C1 segment of cervical spinal cord (tissue), 14 donors: ENCODE measurements around the gene IL1RAP.
A peak's percentile ranks its signal among the peaks of the same experiment; 100 is the strongest.
"Not testable (repeated sequence)": the region's sequence is repeated elsewhere in the genome, so short reads cannot be mapped to it uniquely, and the experiment has no call there.

Experiments used
- DNase-seq, 14 donors: peaks; one replicate each; lab custom pipeline; 2025; lab: John Stamatoyannopoulos, UW

Gene IL1RAP

DNA sequence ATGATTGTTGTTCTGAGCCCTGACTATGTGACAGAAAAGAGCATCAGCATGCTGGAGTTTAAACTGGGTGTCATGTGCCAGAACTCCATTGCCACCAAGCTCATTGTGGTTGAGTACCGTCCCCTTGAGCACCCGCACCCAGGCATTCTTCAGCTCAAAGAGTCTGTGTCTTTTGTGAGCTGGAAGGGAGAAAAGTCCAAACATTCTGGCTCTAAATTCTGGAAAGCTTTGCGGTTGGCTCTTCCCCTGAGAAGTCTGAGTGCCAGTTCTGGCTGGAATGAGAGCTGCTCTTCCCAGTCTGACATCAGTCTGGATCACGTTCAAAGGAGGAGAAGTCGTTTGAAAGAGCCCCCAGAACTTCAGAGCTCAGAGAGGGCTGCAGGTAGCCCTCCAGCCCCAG lies 142.0 kb downstream of the IL1RAP start:
- no peak for DNase-seq

DNA sequence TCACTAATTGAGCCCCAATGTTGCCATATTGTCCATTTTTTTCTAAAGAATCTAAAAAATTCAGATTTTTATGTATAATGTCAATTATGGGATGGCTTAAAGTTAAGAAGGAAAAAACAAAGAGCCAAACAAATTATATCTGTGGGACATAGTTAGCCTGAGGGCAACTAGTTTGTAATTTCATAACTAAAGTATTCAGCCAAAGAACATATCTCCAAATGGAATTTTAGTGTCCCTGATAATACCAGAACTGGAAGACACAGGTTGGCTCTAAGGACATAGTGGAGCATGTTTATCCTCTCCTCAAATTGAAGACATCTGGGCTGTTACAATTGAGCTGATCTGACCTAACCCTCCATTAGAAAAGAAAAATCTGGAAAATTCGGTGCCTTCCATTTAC lies 144.2 kb downstream of the IL1RAP start:
- no peak for DNase-seq

DNA sequence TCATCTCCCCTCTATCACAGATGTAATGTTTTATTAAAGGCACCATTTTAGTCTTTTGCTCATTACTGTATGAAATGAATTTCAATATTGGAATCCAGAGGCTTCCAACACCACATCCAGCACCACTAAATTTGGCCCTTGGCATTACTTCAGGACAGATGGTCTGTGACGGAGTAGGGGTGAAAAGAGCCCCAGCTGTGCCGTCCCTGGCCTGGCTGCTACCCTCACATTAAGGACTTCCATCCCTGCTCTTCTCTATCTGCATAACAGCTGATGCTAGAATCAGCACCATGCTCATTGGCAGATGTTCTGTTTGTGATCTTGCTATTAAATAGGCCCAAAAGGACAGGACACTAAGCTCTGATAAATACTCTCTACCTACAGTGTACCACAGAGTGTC lies 152.9 kb downstream of the IL1RAP start:
- DNase-seq = no peak

DNA sequence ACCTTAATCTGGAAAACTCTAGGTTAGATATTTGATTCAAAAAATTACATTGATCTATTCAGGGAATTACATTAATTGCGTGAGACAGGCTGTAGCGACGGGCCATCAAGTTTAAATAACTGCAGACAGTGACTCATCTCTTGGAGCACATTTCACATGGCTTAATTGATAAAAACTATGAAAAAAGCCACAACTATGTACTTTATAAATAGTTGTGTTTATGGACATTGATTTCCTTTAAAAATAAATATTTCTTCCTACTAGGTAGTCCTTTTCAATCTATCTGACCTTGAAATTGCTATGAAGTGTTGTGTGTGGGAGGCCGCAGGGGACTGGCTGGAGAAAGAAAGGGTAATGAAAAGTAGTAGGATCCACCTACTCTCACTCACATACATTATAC lies 157.8 kb downstream of the IL1RAP start:
- no peak for DNase-seq

DNA sequence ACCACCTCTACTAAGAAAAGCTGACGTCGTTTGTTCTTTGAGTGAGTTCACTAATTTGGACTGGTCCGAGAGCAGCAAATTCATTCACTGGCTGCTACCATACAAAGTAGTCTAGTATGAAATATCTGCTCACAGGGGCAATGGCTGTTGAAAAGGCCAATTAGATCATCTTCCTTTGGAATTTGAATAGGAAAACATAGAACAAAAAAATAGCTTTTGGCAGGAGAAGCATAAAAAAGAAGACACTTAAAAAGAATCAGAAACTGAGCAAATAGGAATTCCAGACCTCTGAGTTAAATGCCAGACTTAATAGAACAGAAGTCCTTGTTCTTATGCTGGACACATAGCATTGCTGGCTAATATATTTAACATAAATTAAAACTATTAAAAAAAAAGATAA lies 159.3 kb downstream of the IL1RAP start:
- no peak for DNase-seq

DNA sequence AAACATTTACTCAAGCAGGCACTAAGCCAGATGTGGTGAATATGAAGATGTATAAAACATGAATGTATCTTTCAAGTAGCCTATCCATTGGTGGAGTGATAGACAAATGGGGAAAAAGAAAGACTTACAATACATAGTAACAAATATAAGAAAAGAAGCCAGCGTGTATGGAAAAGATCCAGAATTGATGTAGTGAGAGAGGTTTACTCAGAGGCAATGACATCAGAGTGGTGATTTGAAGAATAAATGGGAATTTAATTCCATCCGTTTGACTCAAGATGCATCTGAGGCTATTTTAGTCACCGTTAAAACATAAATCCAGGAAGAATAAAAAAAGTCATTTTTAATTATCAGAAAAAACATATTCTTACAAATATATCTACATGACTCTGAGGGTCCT lies 162.6 kb downstream of the IL1RAP start:
- no peak for DNase-seq

DNA sequence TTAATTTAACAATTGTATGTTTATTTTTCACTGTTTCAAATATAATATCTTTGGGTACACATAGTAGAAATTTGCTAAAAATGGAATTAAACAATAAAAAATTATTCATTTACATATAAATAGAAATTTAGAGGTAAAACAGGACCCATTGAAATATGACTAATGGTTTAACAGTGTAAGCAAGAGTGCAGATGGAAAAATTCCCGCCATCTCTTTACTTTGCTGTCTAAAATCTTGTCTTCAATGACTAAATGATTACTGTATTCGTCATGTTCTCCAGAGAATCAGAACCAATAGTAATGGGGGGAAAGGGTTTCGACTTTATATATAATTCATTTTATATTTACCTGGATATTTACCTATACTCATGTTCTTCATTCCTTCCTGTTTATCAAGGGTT lies 163.1 kb downstream of the IL1RAP start:
- no peak for DNase-seq

DNA sequence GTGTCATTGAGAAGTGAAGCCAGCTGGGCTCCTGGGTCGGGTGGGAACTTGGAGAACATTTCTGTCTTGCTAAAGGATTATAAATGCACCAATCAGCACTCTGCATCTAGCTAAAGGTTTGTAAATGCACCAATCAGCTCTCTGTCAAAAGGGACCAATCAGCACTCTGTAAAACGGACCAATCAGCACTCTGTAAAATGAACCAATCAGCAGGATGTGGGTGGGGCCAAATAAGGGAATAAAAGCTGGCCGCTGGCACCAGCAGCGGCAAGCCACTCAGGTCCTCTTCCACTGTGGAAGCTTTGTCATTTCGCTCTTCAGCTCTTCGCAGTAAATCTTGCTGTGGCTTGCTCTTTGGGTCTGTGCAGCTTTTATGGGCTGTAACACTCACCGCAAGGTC lies 164.0 kb downstream of the IL1RAP start:
- DNase-seq = not testable (repeated sequence)

DNA sequence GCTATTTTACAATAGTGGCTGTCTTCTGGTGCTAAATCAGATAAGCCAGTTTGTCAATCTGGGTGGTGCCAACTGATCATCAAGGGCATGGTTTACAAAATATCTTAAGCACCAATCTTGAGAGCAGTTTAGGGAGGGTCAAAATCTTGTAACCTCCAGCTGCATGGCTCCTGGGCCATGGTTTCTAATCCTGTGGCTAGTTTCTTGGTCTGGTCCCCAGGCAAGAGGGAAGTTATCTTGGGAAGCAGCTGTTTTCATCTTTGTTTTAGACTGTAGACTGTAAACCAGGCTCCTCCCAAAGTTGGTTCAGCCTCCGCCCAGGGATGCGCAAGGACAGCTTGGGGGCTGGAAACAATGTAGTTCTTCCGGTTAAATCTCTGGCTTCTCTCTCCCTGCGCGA lies 166.8 kb downstream of the IL1RAP start:
- DNase-seq = no peak

DNA sequence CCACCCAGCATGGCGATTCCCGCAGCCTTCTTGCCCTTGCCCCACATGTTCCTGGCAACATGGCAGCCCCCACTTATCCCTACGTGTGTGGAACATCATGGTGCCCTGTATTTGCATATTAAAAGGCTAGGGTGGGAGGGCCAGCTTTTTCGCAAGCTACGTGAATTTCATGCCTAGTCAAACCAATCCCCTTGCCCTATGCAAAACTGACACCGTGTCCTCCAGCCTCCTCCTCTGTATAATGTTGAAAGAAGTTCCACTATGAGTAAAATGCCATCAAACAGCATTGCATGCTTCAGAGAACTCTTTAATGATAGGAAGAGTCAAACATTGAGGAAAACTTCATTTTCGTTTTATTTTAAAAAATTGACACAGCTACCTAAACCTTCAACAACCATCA lies 170.9 kb downstream of the IL1RAP start:
- no peak for DNase-seq

DNA sequence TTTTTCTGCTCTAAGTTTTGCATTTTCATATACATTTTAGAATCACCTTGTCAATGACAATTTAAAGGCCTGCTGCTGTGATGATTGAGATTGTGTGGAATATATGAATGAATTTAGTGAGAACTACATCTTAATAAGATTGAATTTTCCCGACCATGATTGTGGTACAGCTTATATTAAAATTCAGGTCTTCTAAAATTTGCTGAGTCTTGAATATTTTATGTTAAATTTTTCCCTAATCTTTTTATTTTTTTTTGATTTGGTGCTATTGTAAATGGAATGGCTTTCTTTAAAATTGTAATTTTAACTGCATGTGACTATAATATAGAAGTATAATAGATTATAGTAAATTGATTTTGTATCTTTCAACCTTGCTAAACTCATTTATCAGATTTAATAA lies 172.1 kb downstream of the IL1RAP start:
- DNase-seq = no peak

DNA sequence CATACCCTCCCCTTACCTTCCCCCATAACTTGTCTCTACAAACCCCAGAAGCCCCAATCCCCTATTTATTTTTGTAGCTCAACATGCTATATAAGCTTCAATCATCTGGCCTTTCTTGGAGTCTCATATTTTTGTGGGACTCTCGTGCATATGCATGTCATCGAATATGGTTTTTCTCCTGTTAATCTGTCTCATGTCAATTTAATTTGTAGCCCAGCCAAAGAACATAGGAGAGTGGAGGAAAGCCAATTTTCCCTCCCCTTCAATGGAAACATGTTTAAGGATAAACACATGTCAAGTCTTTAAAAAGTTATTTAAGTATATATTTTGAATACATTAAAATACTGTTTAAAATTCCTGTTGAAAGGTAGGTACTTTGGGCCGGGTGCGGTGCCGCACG lies 176.4 kb downstream of the IL1RAP start:
- DNase-seq = no peak

DNA sequence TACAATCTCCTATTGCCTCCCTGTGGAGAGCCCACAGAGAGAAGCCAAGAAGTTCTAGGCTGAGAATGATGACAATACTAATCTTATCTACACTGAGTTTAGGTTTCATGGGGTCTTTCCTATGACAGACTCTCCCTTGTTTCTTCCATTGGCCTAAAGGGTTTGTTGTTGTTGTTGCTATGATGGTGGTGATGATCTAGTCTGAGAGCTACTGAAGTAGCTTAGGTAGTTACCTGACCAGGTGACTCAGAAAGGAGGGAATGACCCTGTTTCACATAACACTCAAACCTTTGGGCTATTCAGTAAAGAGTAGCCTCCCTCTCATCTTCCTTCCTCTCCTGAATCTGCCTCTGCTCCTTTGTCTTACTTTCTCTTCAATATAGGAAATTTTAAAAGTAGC lies 178.4 kb downstream of the IL1RAP start:
- no peak for DNase-seq

DNA sequence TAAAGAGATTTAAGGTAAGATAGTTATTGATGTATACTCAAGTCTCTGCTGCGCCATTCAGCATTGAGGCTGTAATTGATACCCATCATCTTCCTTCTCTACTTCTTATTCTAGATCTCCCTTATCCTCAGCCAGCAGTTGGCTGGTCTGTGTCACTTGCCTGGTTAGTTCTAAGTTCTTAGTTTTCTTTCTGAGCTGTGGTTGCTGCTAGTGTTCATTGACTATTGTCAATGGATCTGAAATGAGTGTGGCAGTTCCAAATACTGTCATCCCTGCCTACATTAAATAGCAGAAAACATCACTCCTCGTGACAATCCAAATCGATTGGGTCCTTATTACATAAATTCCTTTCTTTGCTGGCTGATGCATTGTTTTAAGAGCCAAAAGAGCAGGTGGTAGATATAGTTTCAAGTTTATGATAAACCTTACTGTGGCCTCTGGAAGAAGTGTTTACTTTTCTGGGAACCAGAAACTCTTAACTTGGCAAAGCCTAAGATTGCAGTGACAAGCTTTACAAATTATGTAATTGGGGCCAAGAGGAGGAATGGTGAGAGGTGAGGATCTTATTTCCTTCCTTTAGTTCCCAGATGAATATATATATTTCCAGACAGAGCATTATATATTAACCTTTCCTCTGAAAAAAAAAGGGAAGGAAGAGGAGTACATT lies 180.6 kb downstream of the IL1RAP start:
- no peak for DNase-seq

DNA sequence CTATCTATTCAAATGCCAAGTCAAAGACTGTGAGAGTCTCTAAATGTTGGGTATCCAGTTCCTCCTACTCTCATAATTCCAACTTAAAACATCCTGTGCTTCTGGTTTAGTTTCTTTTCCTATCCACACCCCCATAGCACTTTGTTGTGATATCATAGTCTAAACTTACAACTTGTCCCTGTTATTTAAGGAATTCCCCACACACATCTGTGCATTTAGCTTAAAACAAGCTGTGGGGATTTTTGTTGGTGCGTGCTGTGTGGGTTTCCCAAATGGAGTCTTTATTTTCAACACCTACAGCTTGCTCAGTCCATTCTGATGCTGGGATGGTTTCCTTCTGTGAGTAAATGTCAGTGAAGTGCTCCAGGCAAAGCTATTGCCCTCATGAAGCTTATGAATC lies 181.3 kb downstream of the IL1RAP start:
- no peak for DNase-seq

DNA sequence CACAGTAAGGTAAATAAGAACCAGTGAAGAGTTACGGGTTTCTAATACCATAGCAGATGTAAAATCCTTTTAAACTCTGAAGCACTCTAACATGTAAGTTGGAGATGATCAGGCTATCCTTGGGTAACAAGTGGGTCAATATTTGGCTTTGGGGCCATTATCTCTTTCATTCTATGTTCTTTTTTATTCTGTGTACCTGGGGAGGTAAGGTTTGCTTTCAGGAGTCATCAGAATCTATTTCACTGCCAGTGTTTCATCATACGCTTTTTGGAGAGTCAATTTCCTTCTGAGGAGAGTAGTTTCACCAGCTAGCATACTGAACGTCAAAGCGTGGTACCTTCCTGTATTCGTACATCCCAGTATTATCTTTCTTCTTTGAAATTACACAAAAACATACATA lies 182.1 kb downstream of the IL1RAP start:
- DNase-seq = no peak

DNA sequence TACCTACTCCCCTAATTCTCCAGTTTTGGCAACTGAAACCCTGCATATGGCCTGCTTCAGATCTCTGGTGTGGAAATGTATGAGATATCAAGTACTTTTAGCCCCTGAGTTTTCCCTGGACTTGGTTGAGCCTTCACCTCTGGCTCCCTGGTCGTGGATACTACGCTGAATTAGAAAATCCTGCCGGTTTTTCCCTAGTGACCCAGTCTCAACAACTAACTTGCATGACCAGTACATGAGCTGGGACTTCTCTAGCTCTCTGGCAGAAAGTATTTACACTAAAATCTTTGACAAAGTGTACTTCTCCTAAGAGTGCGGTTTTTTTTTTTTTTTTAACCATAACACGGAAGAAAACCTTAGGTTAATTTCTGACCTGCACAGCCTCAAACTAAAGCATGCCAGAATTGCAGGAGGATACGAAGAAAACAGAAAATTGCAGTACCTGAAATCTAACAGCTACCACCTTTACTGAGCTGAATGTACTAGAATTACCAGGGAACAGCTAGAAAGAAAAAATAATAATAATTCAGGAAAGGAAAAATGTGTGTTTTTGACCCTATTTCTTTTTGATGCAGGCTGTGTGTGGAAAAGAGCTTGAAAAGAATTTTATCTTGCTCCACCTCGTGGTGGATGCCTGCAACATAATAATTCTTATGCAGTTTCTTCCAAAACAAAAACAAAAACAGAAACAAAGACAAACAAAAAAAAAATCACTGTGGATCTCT lies 183.1 kb downstream of the IL1RAP start:
- DNase-seq = no peak

DNA sequence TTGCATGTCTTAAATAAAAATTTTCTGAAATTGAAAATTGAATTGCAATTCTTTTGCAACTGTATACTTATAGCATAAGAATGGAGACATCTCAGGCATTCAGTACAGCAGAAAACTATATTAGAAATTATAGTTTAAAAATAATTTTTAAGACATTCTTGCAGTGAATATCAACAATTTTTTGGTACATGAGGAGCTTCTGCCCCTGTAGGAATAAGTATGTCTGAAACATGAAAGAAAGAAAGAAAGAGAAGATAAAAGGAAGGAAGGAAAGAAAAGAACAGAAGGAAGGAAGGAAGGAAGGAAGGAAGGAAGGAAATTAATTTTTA lies 183.6 kb downstream of the IL1RAP start:
- DNase-seq = no peak

DNA sequence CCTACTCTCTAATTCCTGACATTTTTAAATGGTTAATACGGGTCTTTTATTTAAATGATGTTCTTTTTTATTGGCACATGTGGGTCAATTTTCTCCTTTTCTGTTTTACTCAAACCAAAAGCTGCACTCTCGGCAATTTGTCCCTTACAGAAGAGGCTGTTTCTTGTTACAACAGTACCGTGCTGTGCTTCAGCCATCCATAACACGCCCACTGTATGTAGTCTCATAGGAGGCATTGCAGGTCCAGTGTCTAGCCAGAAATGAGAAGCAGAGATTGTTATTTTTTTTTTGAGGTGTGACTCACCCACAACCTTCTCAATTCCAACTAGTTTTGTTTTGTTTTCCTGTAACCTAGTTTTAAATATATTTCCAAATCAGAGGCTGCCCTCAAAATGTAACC lies 184.0 kb downstream of the IL1RAP start:
- DNase-seq = no peak

DNA sequence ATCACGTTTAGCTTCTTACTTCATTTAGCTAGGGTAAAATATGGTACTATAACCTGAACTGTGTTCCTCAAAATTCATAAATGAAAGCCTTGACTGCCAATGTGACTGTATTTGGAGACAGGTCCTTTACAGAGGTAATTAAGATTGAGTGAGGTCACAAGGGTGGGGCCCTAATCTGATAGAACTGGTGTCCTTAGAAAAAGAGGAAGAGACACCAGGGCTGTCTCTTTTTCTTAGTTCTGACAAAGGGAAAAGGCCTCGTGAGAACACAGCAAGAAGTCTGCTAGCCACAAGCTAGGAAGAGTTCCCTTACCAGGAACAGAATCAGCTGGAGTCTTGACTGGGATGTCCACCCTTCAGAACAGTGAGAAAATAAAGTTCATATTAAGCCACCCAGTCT lies 185.9 kb downstream of the IL1RAP start:
- no peak for DNase-seq

DNA sequence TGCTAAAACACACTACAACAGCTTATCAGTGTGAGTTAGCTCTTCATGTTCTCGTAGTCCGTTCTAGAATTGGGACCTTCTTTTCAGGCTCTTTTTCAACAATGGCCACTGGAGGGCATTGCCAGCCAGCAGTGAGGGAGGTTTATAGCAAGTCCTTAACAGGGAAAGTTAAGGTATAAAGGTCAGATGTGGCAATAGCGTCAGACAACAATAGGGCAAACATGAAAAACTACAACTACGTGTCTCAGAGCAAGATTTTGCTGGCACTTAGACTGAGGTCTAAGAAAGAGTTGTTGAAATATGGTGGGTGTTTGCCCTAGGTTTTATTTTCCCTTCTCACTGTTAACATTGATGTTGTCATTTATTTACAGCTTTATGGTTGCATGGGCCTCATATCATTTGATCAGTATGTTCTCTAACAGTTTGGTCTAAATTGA lies 187.2 kb downstream of the IL1RAP start:
- peak in 2 of 14 donors; percentile 0 to 8 for DNase-seq

DNA sequence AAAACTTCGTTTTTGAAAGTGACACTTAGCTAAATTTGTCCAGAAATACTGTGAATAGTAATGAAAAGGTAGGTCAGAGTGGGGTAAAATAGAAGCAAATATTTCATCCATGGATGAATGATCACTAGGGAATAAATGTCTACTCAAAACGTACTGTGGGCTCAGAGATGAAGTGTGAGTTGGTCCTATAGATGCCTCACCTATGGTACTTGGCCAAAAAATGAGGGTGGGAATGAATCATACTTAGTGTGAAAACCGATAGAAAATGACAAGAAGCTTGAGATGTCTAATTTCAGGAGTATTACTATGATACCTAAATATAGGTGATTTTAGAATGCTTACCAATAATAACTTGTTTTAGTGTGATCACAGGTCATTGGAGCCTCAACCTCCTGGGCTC lies 192.7 kb downstream of the IL1RAP start:
- DNase-seq = no peak
